ENCODE measurements around the gene FGD5.

Gene FGD5

DNA sequence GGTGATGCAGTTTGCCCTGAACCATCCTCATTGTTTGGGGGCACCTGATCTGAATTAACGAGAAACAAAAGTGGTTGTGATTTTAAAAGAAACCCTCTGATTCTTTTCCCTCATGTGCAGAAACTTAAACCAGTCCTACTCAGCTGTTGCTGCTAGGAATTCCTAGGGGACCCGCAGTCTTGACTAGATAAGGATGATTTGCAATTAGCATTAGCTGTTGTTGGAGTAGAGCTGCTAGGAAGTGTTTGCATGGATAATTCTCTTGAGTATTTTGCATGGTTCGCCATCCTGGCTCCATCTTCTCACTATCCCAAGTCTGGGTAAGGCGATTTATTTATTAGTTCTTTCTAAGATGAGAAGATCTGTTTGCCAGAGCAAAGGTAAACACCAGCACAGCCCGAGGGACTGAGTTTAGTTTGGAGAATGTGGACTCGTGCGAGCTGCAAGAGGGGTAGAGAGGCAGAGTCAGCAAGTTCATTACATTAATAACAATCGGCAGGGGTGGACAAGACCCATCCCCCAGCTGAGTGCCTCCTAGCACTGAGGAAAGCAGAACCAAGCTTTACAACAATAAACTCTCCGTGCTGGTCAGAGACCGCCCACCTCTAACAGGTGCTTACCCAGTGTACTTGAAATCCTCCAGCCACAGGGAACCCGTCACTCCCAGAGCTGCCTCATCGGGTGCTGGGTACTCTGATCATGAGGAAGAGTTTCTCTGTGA lies 4.1 kb downstream of the FGD5 start:
- H3K9me2 ChIP-seq (ENCODE audit: low read depth, low read length), result no peaks in the 10 kb centered on the region
- no peak overlapping the region for H2AFZ ChIP-seq (ENCODE audit: low read length)
- no peaks in the 10 kb centered on the region for H3K9me3 ChIP-seq (ENCODE audit: low read length)
- no peak overlapping the region for H3K4me2 ChIP-seq (ENCODE audit: low read length)
- H3K4me1 ChIP-seq (ENCODE audit: insufficient read depth, low read length, severe bottlenecking), result no peaks in the 10 kb centered on the region
- H3F3A ChIP-seq (ENCODE audit: insufficient read depth, low read length), result no peaks in the 10 kb centered on the region
- H3K4me3 ChIP-seq (ENCODE audit: low read depth, low read length, poor library complexity, severe bottlenecking), result no peak overlapping the region
- H3K79me2 ChIP-seq (ENCODE audit: insufficient read depth, low read length), result no peaks in the 10 kb centered on the region
- TF ChIP-seq, protein P1, sequence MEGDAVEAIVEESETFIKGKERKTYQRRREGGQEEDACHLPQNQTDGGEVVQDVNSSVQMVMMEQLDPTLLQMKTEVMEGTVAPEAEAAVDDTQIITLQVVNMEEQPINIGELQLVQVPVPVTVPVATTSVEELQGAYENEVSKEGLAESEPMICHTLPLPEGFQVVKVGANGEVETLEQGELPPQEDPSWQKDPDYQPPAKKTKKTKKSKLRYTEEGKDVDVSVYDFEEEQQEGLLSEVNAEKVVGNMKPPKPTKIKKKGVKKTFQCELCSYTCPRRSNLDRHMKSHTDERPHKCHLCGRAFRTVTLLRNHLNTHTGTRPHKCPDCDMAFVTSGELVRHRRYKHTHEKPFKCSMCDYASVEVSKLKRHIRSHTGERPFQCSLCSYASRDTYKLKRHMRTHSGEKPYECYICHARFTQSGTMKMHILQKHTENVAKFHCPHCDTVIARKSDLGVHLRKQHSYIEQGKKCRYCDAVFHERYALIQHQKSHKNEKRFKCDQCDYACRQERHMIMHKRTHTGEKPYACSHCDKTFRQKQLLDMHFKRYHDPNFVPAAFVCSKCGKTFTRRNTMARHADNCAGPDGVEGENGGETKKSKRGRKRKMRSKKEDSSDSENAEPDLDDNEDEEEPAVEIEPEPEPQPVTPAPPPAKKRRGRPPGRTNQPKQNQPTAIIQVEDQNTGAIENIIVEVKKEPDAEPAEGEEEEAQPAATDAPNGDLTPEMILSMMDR (IDR thresholded peaks at IDR 0.05; ENCODE audit: low read length), result no peak
- no peak for TF ChIP-seq EZH2 (IDR thresholded peaks at IDR 0.05; ENCODE audit: borderline replicate concordance, low read length)
- no peaks in the 10 kb centered on the region for H3K36me3 ChIP-seq (ENCODE audit: insufficient read depth, low read length)
- H3K27me3 ChIP-seq (ENCODE audit: insufficient read depth, low read length), result no peaks in the 10 kb centered on the region
- H4K20me1 ChIP-seq (ENCODE audit: insufficient read depth, low read length), result no peaks in the 10 kb centered on the region
- H3K9ac ChIP-seq (ENCODE audit: low read length), result no peak overlapping the region
- H3K27ac ChIP-seq (ENCODE audit: low read depth, low read length, poor library complexity, severe bottlenecking), result no peak overlapping the region

DNA sequence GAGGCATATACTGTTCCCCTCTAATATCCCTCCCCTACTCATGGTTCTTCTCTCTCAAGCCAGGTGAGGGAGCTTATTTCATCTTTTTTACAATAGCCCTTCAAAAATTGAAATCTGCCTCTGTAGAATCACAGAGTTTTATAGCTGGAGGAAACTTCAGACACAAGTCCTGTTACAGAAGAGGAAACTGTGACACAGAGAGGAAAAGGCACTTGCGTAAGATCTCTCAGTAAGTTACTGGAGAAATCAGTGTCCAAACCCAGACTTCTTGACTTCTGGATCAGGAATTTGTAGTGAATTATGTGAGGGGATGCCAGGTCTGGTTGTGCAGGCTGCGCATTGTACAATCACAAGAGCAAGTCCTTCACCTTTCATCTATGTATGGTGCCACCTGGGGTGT lies 4.6 kb downstream of the FGD5 start:
- no peaks in the 10 kb centered on the region for H3K36me3 ChIP-seq (ENCODE audit: insufficient read depth, low read length)
- H3K4me1 ChIP-seq (ENCODE audit: insufficient read depth, low read length, severe bottlenecking), result no peaks in the 10 kb centered on the region
- no peaks in the 10 kb centered on the region for H3F3A ChIP-seq (ENCODE audit: insufficient read depth, low read length)
- TF ChIP-seq EZH2 (IDR thresholded peaks at IDR 0.05; ENCODE audit: borderline replicate concordance, low read length), result no peak
- TF ChIP-seq, protein P1 (IDR thresholded peaks at IDR 0.05; ENCODE audit: low read length), result no peak
- no peaks in the 10 kb centered on the region for H4K20me1 ChIP-seq (ENCODE audit: insufficient read depth, low read length)
- H3K4me3 ChIP-seq (ENCODE audit: low read depth, low read length, poor library complexity, severe bottlenecking), result no peak overlapping the region
- no peaks in the 10 kb centered on the region for H3K9me3 ChIP-seq (ENCODE audit: low read length)
- no peak overlapping the region for H2AFZ ChIP-seq (ENCODE audit: low read length)
- no peaks in the 10 kb centered on the region for H3K9me2 ChIP-seq (ENCODE audit: low read depth, low read length)
- no peaks in the 10 kb centered on the region for H3K27me3 ChIP-seq (ENCODE audit: insufficient read depth, low read length)
- no peaks in the 10 kb centered on the region for H3K79me2 ChIP-seq (ENCODE audit: insufficient read depth, low read length)
- no peak overlapping the region for H3K4me2 ChIP-seq (ENCODE audit: low read length)
- H3K9ac ChIP-seq (ENCODE audit: low read length), result no peak overlapping the region
- no peak overlapping the region for H3K27ac ChIP-seq (ENCODE audit: low read depth, low read length, poor library complexity, severe bottlenecking)

DNA sequence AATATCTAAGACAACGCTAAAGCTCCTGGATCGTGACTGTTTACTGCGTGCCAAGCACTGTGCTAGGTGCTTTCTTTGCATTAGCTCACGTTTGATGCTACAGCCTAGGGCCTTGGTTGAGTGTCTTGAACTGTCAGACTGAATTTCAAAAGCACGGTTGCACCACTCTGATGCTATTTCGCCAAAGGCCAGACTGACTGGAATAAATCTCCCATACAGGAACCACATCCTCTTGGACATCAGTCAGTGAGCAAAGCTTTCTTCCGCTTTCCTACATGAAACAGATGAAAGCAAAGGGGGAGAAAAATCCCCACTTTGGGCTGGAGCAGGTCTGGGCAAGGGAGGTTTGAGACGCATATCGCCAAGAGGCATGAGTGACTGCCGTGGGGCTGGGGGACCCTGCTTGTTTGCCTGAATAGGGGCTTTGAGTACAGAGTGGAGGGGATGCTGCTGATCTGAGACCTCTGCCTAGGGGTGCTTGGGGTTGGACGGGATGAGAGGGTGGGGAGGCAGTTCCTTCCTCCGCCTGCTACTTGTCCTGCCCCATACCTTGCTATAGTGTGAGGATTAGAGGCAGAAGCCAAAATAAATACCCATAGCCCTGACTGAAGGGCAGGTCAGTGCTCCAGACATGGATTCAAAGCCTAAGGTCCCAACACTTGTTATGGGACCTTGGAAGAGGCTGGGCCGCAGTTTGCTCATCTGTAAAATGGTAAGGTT lies 5.3 kb downstream of the FGD5 start:
- Histone ChIP-seq H3K4me1 (ENCODE audit: insufficient read depth, low read length, severe bottlenecking) (no peaks in the 10 kb centered on the region), H3K79me2 (ENCODE audit: insufficient read depth, low read length) (no peaks in the 10 kb centered on the region), H3K9me3 (ENCODE audit: low read length) (no peaks in the 10 kb centered on the region), H4K20me1 (ENCODE audit: insufficient read depth, low read length) (no peaks in the 10 kb centered on the region), H3K27ac (ENCODE audit: low read depth, low read length, poor library complexity, severe bottlenecking) (no peak overlapping the region), H3K9me2 (ENCODE audit: low read depth, low read length) (no peaks in the 10 kb centered on the region), H3K4me2 (ENCODE audit: low read length) (no peak overlapping the region), H3F3A (ENCODE audit: insufficient read depth, low read length) (no peaks in the 10 kb centered on the region), H2AFZ (ENCODE audit: low read length) (no peak overlapping the region), H3K9ac (ENCODE audit: low read length) (no peak overlapping the region), H3K36me3 (ENCODE audit: insufficient read depth, low read length) (no peaks in the 10 kb centered on the region), H3K4me3 (ENCODE audit: low read depth, low read length, poor library complexity, severe bottlenecking) (no peak overlapping the region), H3K27me3 (ENCODE audit: insufficient read depth, low read length) (no peaks in the 10 kb centered on the region)
- TF ChIP-seq, protein P1 (IDR thresholded peaks at IDR 0.05; ENCODE audit: low read length), result no peak
- TF ChIP-seq EZH2 (IDR thresholded peaks at IDR 0.05; ENCODE audit: borderline replicate concordance, low read length), result no peak
